Gastrocnemius medialis (tissue), 4 donors: Measurements from ENCODE around the gene CCDC70. TPM values are rescaled to one million over a fixed set of nuclear protein-coding genes. Genes with fewer than 3 reads are reported as not detected.

Source experiments
- ATAC-seq, 2 donors: fragments of 150-250 bp; one replicate each; pipeline ENCODE4 v1.9.1; 2016
- DNase-seq, 2 donors: peaks; one replicate each; pipeline ENCODE4 v3.0.0-alpha.2; 2019
- H3K27ac ChIP-seq, 4 donors: fragments of 200-600 bp; sonication (generic); 1 replicate in 1 of 4; 2 replicates in 3 of 4; pipeline ENCODE4 v1.5.1; 2016 to 2018; ENCODE audit warnings: mild to moderate bottlenecking in 2 of 4, moderate library complexity in 1 of 4
- H3K27me3 ChIP-seq, 3 donors: fragments of 200-600 bp; sonication (generic) in 2 of 3; 1 replicate in 1 of 3; 2 replicates in 2 of 3; pipeline versions ENCODE4 v1.5.1 to v1.6.0; 2016 to 2019; ENCODE audit warnings: mild to moderate bottlenecking in 1 of 3, moderate library complexity in 1 of 3
- H3K36me3 ChIP-seq, 2 donors: fragments of 200-600 bp; sonication (generic) in 1 of 2; one replicate each; pipeline ENCODE4 v1.5.1; 2017 to 2018
- H3K4me1 ChIP-seq, 2 donors: fragments of 200-600 bp; sonication (generic) in 1 of 2; one replicate each; pipeline ENCODE4 v1.5.1; 2016 to 2017; ENCODE audit warnings: mild to moderate bottlenecking in 2 of 2
- H3K4me3 ChIP-seq, 4 donors: fragments of 200-600 bp; sonication (generic) in 3 of 4; 1 replicate in 1 of 4; 2 replicates in 3 of 4; pipeline ENCODE4 v1.5.1; 2016 to 2019; ENCODE audit warnings: mild to moderate bottlenecking in 2 of 4
- H3K9me3 ChIP-seq, 3 donors: fragments of 200-600 bp; sonication (generic) in 2 of 3; 1 replicate in 1 of 3; 2 replicates in 2 of 3; pipeline ENCODE4 v1.5.1; 2016 to 2019
- POLR2A ChIP-seq, 2 donors: fragments of 450-650 bp; IDR thresholded peaks; one replicate each; pipeline ENCODE4 v1.6.1; 2017; ENCODE audit warnings: antibody characterized with exemption in 2 of 2, mild to moderate bottlenecking in 2 of 2, moderate library complexity in 2 of 2
- in situ Hi-C, 4 donors: fragments of 200-750 bp; cut with MboI; loops; one replicate each; pipeline versions ENCODE4 v1.15.0 to v1.8.0; 2017; ENCODE audit warnings: low sequenced_read_pairs in 4 of 4
- intact Hi-C: fragments of 100-400 bp; cut with DNase I; formaldehyde crosslinking; loops from one replicate; pipeline ENCODE4 v1.15.1; 2023; ENCODE audit warnings: low total_unique reads
- total RNA-seq, 4 donors: library from RNA; depleted of rRNA; stranded (reverse); fragments of >200 nt; gene quantifications; one replicate each; pipeline versions ENCODE4 v1.1.0 to v1.2.3, GENCODE V29; 2016
- TF ChIP-seq, protein P1 (sequence below), 5 experiments: fragments of 450-650 bp in 3 of 5; fragments of 200-600 bp in 2 of 5; sonication (generic) in 2 of 5; IDR thresholded peaks in 4 of 5; conservative IDR thresholded peaks in 1 of 5; 1 replicate in 4 of 5; 2 replicates in 1 of 5; pipeline ENCODE4 v1.5.1; 2016 to 2019; ENCODE audit warnings: antibody characterized with exemption in 5 of 5, mild to moderate bottlenecking in 3 of 5, moderate library complexity in 3 of 5

The CCDC70 gene
- total RNA-seq, 4 donors from 2014 or later: not detected

DNA sequence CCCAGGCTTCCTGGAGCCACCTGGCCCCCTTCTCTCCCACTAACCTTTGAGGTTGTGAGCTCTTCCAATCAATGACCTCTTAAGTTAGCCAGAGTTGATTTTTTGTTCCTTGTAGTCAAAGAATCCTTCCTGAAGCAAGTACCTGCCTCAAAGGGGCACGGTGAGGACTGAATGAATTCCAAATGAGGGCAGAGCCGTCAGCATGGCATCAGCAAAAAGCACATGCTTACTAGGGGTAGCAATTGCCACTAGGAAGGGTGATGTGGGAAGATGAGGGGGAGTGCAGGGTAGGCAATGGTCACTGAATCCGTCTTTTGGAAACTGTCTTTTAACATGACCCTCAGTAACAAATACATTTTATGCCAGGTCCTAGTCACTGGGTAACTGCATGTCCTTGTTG, 42.2 kb upstream of the CCDC70 start:
- Histone ChIP-seq H3K4me1 (peaks cover 16 to 21% of the 10 kb centered on the region in 2 donors), H3K27me3 (no peaks in the 10 kb centered on the region), H3K36me3 (no peaks in the 10 kb centered on the region), H3K27ac (peak overlapping the region in 2 of 4 donors; percentile 6 to 44), H3K9me3 (no peaks in the 10 kb centered on the region), H3K4me3 (no peak overlapping the region)
- no peak for ATAC-seq
- in situ Hi-C loops: loop anchor here (10.0 to 25.0 kb wide), 8 partner anchors 193 to 635 kb away; partner anchors contain the start of genes NEK5 (in 2 of the 4), ALG11 (in 1 of the 4), ATP7B (in 1 of the 4) and CKAP2 (in 1 of the 4)
- intact Hi-C loops: no loop called here
- TF ChIP-seq, protein P1, sequence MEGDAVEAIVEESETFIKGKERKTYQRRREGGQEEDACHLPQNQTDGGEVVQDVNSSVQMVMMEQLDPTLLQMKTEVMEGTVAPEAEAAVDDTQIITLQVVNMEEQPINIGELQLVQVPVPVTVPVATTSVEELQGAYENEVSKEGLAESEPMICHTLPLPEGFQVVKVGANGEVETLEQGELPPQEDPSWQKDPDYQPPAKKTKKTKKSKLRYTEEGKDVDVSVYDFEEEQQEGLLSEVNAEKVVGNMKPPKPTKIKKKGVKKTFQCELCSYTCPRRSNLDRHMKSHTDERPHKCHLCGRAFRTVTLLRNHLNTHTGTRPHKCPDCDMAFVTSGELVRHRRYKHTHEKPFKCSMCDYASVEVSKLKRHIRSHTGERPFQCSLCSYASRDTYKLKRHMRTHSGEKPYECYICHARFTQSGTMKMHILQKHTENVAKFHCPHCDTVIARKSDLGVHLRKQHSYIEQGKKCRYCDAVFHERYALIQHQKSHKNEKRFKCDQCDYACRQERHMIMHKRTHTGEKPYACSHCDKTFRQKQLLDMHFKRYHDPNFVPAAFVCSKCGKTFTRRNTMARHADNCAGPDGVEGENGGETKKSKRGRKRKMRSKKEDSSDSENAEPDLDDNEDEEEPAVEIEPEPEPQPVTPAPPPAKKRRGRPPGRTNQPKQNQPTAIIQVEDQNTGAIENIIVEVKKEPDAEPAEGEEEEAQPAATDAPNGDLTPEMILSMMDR (IDR thresholded peaks at IDR 0.05 in 4 of 5, conservative IDR thresholded peaks at IDR 0.05 in 1 of 5): no peak
- TF ChIP-seq POLR2A (IDR thresholded peaks at IDR 0.05): no peak
- DNase-seq: no peak

DNA sequence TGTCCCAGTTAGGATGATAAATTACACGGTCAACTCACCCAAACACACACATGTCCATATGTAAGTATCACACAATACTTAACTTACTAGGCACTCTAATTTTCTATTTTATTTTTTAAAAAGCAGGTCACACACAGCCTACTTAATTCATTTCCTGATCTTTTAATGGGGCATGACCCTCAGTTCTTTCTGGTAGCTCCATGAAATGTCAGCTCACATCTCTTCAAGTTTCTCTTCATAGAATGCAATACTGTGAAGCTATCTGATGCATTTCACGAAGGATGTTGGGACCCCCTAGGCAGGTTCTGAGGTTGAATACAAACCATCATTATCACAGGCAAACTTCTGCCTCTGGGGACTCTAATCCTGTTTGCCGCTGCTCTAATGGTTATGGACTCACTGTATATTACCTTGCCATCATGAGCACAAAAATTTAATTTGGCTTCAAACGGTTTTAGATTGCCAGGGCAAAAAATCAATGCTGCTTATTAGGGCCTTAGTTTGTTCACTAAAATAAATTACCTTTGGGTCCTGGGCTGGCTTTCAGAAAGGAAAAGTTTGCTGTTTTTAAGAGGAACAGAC, 41.7 kb upstream of the CCDC70 start:
- DNase-seq: no peak
- Histone ChIP-seq H3K36me3 (no peaks in the 10 kb centered on the region), H3K27me3 (no peaks in the 10 kb centered on the region), H3K4me1 (peaks cover 16 to 17% of the 10 kb centered on the region in 2 donors), H3K4me3 (no peak overlapping the region), H3K27ac (no peak overlapping the region), H3K9me3 (no peaks in the 10 kb centered on the region)
- in situ Hi-C loops (loop anchor here in 3 of 4 donors (25.0 kb wide), 5 partner anchors 192 to 617 kb away; partner anchors contain the start of genes ALG11 (in 1 of the 3), ATP7B (in 1 of the 3), NEK5 (in 1 of the 3) and UTP14C (in 1 of the 3)), intact Hi-C loops (no loop called here)
- TF ChIP-seq, protein P1 (IDR thresholded peaks at IDR 0.05 in 4 of 5, conservative IDR thresholded peaks at IDR 0.05 in 1 of 5): no peak
- no peak for TF ChIP-seq POLR2A (IDR thresholded peaks at IDR 0.05)
- ATAC-seq: no peak

DNA sequence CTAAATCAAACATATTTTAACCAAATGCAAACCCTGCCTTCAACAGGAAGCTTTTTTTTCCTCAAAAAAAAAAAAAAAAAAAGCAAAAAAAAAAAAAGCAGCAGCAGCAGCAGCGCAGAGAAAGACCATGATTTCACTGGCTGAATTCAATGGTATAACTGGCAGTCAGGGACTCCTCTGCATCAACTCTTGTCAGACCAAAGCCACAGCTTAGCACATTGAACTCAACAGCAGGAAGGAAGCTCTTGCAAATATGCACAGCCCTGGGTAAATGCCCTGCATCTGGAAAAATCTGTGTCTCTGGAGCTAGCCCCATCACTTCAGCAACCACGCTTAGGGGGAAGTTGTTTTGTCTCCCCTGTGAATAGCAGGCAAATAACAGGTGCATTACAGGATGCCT, 40.2 kb upstream of the CCDC70 start:
- Histone ChIP-seq H3K27me3 (no peaks in the 10 kb centered on the region), H3K4me3 (no peak overlapping the region), H3K27ac (no peak overlapping the region), H3K9me3 (no peaks in the 10 kb centered on the region), H3K4me1 (peaks cover 14 to 16% of the 10 kb centered on the region in 2 donors), H3K36me3 (no peaks in the 10 kb centered on the region)
- intact Hi-C loops (no loop called here), in situ Hi-C loops (loop anchor here in 3 of 4 donors (25.0 kb wide), 5 partner anchors 191 to 616 kb away; partner anchors contain the start of genes ALG11 (in 1 of the 3), ATP7B (in 1 of the 3), NEK5 (in 1 of the 3) and UTP14C (in 1 of the 3))
- DNase-seq (no peak), ATAC-seq (no peak)
- TF ChIP-seq, protein P1 (IDR thresholded peaks at IDR 0.05 in 4 of 5, conservative IDR thresholded peaks at IDR 0.05 in 1 of 5): no peak
- no peak for TF ChIP-seq POLR2A (IDR thresholded peaks at IDR 0.05)

DNA sequence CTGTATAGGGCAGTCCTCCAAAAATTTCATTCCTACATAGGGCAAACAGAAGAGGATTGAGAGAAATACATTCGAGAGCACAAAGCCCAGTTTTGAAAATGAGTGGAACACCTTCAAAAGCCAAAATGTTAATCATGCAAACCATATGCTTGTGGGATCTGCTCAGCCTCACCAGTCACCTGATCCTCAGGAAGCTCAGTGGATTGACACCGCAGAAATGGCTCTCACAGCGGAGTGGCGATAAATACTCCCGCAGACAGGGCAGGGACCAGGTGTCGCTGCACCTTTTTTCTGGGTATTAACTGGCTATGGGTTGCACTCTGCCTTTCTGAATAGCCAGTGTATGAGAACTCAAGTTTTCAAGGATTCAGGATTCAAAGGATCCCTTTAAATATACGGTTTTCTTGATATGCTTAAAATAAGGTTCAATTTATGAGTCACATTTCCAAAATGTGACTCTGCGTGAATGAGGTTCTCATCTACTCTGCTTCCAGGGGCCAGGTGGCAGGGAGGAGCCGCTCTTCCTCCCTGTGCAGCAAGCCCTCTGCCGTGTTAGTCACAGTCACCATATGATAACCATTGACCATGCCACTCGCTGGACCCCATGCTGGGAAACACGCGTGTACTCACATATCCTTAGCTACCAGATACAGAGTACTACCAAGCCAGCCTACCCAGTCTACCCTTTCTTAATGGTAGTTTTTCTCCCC, 39.5 kb upstream of the CCDC70 start:
- Histone ChIP-seq H3K36me3 (no peaks in the 10 kb centered on the region), H3K27ac (no peak overlapping the region), H3K4me1 (peaks cover 15 to 16% of the 10 kb centered on the region in 2 donors), H3K4me3 (no peak overlapping the region), H3K27me3 (no peaks in the 10 kb centered on the region), H3K9me3 (no peaks in the 10 kb centered on the region)
- in situ Hi-C loops: loop anchor here in 3 of 4 donors (25.0 kb wide), 5 partner anchors 190 to 615 kb away; partner anchors contain the start of genes ALG11 (in 1 of the 3), ATP7B (in 1 of the 3), NEK5 (in 1 of the 3) and UTP14C (in 1 of the 3)
- intact Hi-C loops: no loop called here
- no peak for DNase-seq
- no peak for ATAC-seq
- TF ChIP-seq, protein P1 (IDR thresholded peaks at IDR 0.05 in 4 of 5, conservative IDR thresholded peaks at IDR 0.05 in 1 of 5): no peak
- TF ChIP-seq POLR2A (IDR thresholded peaks at IDR 0.05): no peak
